Measurements from ENCODE around the gene XRCC4. TPM values are rescaled to one million over a fixed set of nuclear protein-coding genes. Genes with fewer than 3 reads are reported as not detected.
A peak's percentile ranks its signal among the peaks of the same experiment; 100 is the strongest.

Gene XRCC4
- total and polyA plus RNA-seq, 11 donors: 3.3 to 50.5 (median 8.0) TPM

DNA sequence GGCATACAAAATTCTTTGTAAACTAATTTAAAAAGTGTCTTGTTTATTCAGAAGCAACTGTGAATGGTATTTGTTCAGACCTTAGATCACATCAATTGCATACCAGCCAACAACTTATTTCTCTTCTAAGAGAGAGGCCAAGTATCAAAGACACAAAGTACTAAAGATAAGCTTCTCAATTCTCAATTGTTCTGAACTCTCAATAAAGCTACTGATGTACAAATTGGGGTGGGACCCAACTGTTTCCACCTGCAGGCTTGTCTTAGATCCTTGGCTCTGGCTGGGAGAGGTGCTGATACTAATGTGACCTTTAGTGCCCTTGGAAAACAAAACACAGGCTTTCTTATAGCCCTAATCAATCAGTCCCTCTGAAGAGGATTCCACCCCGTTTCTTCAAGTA is 22.1 kb downstream of the XRCC4 start:
- Histone ChIP-seq H3K27me3 (no peaks in the 10 kb centered on the region), H3K9me3 (peaks cover 0 to 7% (median 0%) of the 10 kb centered on the region in 12 donors), H3K4me3 (no peak overlapping the region), H3K4me1 (peaks cover 0 to 30% (median 13%) of the 10 kb centered on the region in 12 donors), H3K36me3 (no peaks in the 10 kb centered on the region), H3K27ac (peak overlapping the region in 2 of 12 donors; percentile 4 to 40)
- WGBS, 4 donors: 52 to 75% (median 58%) methylated on average over 1 of the region's 1 CpG
- ATAC-seq (peak in 1 of 4 donors; percentile 47), DNase-seq (no peak)
- TF ChIP-seq, protein P1, sequence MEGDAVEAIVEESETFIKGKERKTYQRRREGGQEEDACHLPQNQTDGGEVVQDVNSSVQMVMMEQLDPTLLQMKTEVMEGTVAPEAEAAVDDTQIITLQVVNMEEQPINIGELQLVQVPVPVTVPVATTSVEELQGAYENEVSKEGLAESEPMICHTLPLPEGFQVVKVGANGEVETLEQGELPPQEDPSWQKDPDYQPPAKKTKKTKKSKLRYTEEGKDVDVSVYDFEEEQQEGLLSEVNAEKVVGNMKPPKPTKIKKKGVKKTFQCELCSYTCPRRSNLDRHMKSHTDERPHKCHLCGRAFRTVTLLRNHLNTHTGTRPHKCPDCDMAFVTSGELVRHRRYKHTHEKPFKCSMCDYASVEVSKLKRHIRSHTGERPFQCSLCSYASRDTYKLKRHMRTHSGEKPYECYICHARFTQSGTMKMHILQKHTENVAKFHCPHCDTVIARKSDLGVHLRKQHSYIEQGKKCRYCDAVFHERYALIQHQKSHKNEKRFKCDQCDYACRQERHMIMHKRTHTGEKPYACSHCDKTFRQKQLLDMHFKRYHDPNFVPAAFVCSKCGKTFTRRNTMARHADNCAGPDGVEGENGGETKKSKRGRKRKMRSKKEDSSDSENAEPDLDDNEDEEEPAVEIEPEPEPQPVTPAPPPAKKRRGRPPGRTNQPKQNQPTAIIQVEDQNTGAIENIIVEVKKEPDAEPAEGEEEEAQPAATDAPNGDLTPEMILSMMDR (IDR thresholded peaks at IDR 0.05): no peak
- TF ChIP-seq POLR2A (IDR thresholded peaks at IDR 0.05): no peak
- intact Hi-C loops (cut with DNase I): loop anchor here in 1 of 10 donors (10.0 kb wide), 1 partner anchor 325 kb away; no protein-coding TSS in a partner anchor

DNA sequence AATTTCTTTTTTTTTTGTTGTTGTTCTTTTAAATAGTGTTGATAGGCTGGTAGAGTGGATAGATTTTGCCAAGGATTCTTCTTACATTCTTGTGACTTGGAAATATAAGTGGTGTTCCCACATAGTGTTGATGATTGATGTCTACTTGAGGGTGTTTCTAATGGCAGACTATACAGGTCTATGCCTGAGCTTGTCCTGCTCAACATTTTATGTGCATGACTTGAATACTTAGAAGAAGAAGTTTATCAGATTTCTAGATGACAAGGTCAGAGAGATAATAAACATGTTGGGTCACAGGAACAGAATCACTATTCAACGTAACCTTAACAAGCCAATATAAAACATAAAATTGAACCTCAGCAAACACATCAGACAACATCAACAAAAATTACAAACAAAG is 24.2 kb downstream of the XRCC4 start:
- Histone ChIP-seq H3K36me3 (no peaks in the 10 kb centered on the region), H3K27me3 (no peaks in the 10 kb centered on the region), H3K27ac (no peak overlapping the region), H3K4me3 (no peak overlapping the region), H3K4me1 (peaks cover 0 to 30% (median 13%) of the 10 kb centered on the region in 12 donors), H3K9me3 (no peaks in the 10 kb centered on the region)
- TF ChIP-seq, protein P1 (IDR thresholded peaks at IDR 0.05): no peak
- TF ChIP-seq POLR2A (IDR thresholded peaks at IDR 0.05): no peak
- WGBS, 4 donors: 62 to 91% (median 80%) methylated on average over 1 of the region's 1 CpG
- DNase-seq: no peak
- ATAC-seq: no peak
- intact Hi-C loops (cut with DNase I): no loop called here

DNA sequence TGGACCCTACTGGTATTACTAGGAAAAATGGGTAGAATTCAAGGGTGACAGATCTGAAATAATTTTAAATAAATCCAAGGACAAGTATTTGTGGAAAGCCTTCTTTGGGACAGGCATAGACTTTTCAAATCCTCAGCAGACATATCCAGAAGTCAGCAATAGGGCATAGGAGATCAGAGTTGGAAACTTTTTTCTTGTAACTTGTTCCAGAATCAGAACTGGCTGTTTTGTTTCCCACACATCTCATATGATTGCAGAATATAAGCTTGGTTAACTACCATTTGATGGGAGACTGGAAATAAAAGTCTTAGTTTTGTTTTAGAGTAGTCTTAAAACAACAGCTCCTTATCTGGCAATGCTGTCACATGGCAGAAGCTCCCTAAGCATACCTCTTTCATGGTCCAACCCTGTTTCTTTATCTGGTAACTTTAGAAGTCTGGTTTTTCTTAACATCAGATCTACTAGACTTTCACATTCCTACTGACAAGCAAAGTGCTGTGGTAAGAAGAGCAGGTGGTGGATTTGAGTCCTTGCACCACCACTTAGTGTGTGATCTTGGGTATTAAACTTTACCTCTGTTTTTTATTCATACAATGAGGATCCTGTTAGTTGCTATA is 25.1 kb downstream of the XRCC4 start:
- peaks cover 0 to 30% (median 10%) of the 10 kb centered on the region in 12 donors for H3K4me1 ChIP-seq
- no peaks in the 10 kb centered on the region for H3K27me3 ChIP-seq
- no peaks in the 10 kb centered on the region for H3K36me3 ChIP-seq
- ATAC-seq: no peak
- no peak for TF ChIP-seq POLR2A (IDR thresholded peaks at IDR 0.05)
- TF ChIP-seq, protein P1 (IDR thresholded peaks at IDR 0.05): no peak
- no peak overlapping the region for H3K4me3 ChIP-seq
- no peaks in the 10 kb centered on the region for H3K9me3 ChIP-seq
- DNase-seq: no peak
- intact Hi-C loops (cut with DNase I): no loop called here
- H3K27ac ChIP-seq: no peak overlapping the region

DNA sequence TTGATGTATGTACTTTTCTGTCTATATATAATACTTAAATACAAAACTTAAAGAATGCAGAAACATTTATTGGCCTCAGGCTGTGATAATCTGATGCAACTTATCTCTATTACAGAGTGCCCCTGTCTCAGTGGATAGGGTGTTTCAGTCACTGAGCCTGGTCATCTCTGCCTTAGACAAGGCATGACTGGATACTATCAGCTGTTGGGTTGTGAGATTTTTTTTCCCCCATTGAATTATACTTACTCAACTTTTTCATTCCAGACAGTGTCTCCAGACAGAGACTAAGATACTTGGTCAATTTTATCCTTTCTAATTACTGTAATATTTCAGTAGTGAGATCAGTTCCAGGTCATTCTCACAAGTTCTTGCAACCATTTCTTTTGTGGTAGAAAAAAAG is 26.7 kb downstream of the XRCC4 start:
- ATAC-seq (peak in 2 of 4 donors; percentile 45 to 75), DNase-seq (no peak)
- Histone ChIP-seq H3K27me3 (no peaks in the 10 kb centered on the region), H3K9me3 (no peaks in the 10 kb centered on the region), H3K27ac (no peak overlapping the region), H3K4me3 (no peak overlapping the region), H3K36me3 (no peaks in the 10 kb centered on the region), H3K4me1 (peaks cover 0 to 18% (median 4%) of the 10 kb centered on the region in 12 donors)
- intact Hi-C loops (cut with DNase I): no loop called here
- no peak for TF ChIP-seq POLR2A (IDR thresholded peaks at IDR 0.05)
- TF ChIP-seq, protein P1 (IDR thresholded peaks at IDR 0.05): no peak

All from heart left ventricle (tissue), 16 donors.